SK-N-SH (cell line): ENCODE measurements around the gene CASZ1. TPM values are rescaled to one million over a fixed set of nuclear protein-coding genes. Genes with fewer than 3 reads are reported as not detected.

Source experiments
- CTCF ChIA-PET: fragments of 300-600, 350-600 bp; formaldehyde crosslinking; extraction: SDS; loops from one replicate; lab custom pipeline; 2021; lab: Yijun Ruan, JAX
- POLR2A ChIA-PET: fragments of 350-600 bp; sonication (Branson Sonifier 250); formaldehyde crosslinking; extraction: SDS; loops from one replicate; lab custom pipeline; 2020; ENCODE audit warnings: antibody characterized with exemption, inconsistent platforms; lab: Yijun Ruan, JAX
- DNase-seq: peaks from one replicate; pipeline ENCODE4 v3.0.0; 2012
- H2AFZ ChIP-seq: fragments of 200-600 bp; sonication (generic); 2 replicates; pipeline ENCODE4 v1.8.1; 2016; ENCODE audit warnings: antibody characterized with exemption, mild to moderate bottlenecking, low read depth
- H3F3A ChIP-seq: fragments of 200-600 bp; sonication (generic); replicated peaks from 2 replicates; pipeline ENCODE3; 2016; ENCODE audit warnings: antibody characterized with exemption, mild to moderate bottlenecking; ENCODE audit not compliant: insufficient read depth
- H3K27ac ChIP-seq, 2 experiments: fragments of 200-500 bp in 1 of 2; fragments of 200-600 bp in 1 of 2; sonication (Bioruptor generic) in 1 of 2; sonication (generic), shearing (Covaris generic) in 1 of 2; 2 replicates each; pipeline versions ENCODE4 v1.5.1 to v1.6.1; 2014 to 2016; ENCODE audit warnings: low read depth in 2 of 2, inconsistent platforms in 1 of 2, low read length in 1 of 2, mild to moderate bottlenecking in 1 of 2, mixed read lengths in 1 of 2
- H3K27me3 ChIP-seq: fragments of 200-600 bp; sonication (generic), shearing (Covaris generic); 2 replicates; pipeline ENCODE4 v1.6.1; 2016; ENCODE audit warnings: mixed run types; ENCODE audit not compliant: insufficient read depth
- H3K36me3 ChIP-seq, 2 experiments: fragments of 200-500 bp in 1 of 2; fragments of 200-600 bp in 1 of 2; sonication (Bioruptor generic) in 1 of 2; sonication (generic) in 1 of 2; replicated peaks in 1 of 2; 2 replicates each; pipeline versions ENCODE3 to v1.5.1; 2014 to 2016; ENCODE audit warnings: low read length in 1 of 2, mild to moderate bottlenecking in 1 of 2; ENCODE audit not compliant: insufficient read depth in 2 of 2, control insufficient read depth in 1 of 2
- H3K4me1 ChIP-seq, 2 experiments: fragments of 200-500 bp in 1 of 2; fragments of 200-600 bp in 1 of 2; sonication (Bioruptor generic) in 1 of 2; sonication (generic), shearing (Covaris generic) in 1 of 2; 2 replicates each; pipeline versions ENCODE4 v1.5.1 to v1.6.1; 2014 to 2016; ENCODE audit warnings: low read depth in 1 of 2, low read length in 1 of 2, mixed run types in 1 of 2; ENCODE audit not compliant: insufficient read depth in 2 of 2, control insufficient read depth in 1 of 2
- H3K4me2 ChIP-seq: fragments of 200-600 bp; sonication (generic), shearing (Covaris generic); 2 replicates; pipeline ENCODE4 v1.6.1; 2017; ENCODE audit warnings: mixed run types
- H3K4me3 ChIP-seq, 2 experiments: fragments of 200-500 bp in 1 of 2; fragments of 200-600 bp in 1 of 2; sonication (Bioruptor generic) in 1 of 2; sonication (generic), shearing (Covaris generic) in 1 of 2; 2 replicates each; pipeline versions ENCODE4 v1.5.1 to v1.8.1; 2014 to 2016; ENCODE audit warnings: low read depth in 2 of 2, inconsistent platforms in 1 of 2, low read length in 1 of 2, mild to moderate bottlenecking in 1 of 2, mixed read lengths in 1 of 2, moderate library complexity in 1 of 2
- H3K79me2 ChIP-seq: fragments of 200-600 bp; sonication (generic); 2 replicates; pipeline ENCODE4 v1.8.1; 2017; ENCODE audit warnings: mild to moderate bottlenecking; ENCODE audit not compliant: insufficient read depth
- H3K9ac ChIP-seq: fragments of 200-600 bp; sonication (generic); 2 replicates; pipeline ENCODE4 v1.6.1; 2017; ENCODE audit warnings: mixed run types
- H3K9me2 ChIP-seq: fragments of 200-600 bp; sonication (generic); 2 replicates; pipeline ENCODE4 v1.6.1; 2017; ENCODE audit warnings: mixed run types
- H3K9me3 ChIP-seq: fragments of 200-600 bp; sonication (generic); 2 replicates; pipeline ENCODE4 v1.6.1; 2017; ENCODE audit warnings: mixed run types, mild to moderate bottlenecking, moderate library complexity
- H4K20me1 ChIP-seq: fragments of 200-600 bp; sonication (generic); 2 replicates; pipeline ENCODE4 v1.6.1; 2017; ENCODE audit warnings: mild to moderate bottlenecking, mixed run types; ENCODE audit not compliant: insufficient read depth
- ELF1 ChIP-seq: IDR thresholded peaks from 2 replicates; pipeline ENCODE4 v1.4.0; 2012
- FOXJ3 ChIP-seq: sonication (generic); formaldehyde crosslinking; IDR thresholded peaks from 2 replicates; pipeline ENCODE4 v1.5.1; 2020; ENCODE audit warnings: mild to moderate bottlenecking, missing genetic modification reagents
- MEF2A ChIP-seq: IDR thresholded peaks from 2 replicates; pipeline ENCODE4 v1.4.0; 2012; ENCODE audit warnings: low read depth, borderline replicate concordance
- SIN3A ChIP-seq: IDR thresholded peaks from 2 replicates; pipeline ENCODE4 v1.6.1; 2012; ENCODE audit warnings: low read depth, mild to moderate bottlenecking, low read length, moderate library complexity, borderline replicate concordance
- TAF1 ChIP-seq: IDR thresholded peaks from 2 replicates; pipeline ENCODE4 v1.6.1; 2012; ENCODE audit warnings: low read depth, mild to moderate bottlenecking, low read length, moderate library complexity, borderline replicate concordance
- TCF12 ChIP-seq: IDR thresholded peaks from 2 replicates; pipeline ENCODE4 v1.4.0; 2012
- TEAD4 ChIP-seq: IDR thresholded peaks from 2 replicates; pipeline ENCODE4 v1.4.0; 2012; ENCODE audit warnings: mild to moderate bottlenecking, borderline replicate concordance; ENCODE audit not compliant: insufficient read depth
- YY1 ChIP-seq: IDR thresholded peaks from 2 replicates; pipeline ENCODE4 v1.4.0; 2012; ENCODE audit warnings: low read depth, mild to moderate bottlenecking
- WGBS: methylation state at CpG from one replicate; pipeline ENCODE4 v1.1.6; 2017; ENCODE audit warnings: low lambda C conversion rate; 5-methylcytosine and 5-hydroxymethylcytosine counted together
- polyA plus RNA-seq, 3 experiments: library from polyadenylated mRNA; depleted of rRNA; stranded (reverse); fragments of >200 nt; gene quantifications; 2 replicates each; pipeline ENCODE4 v1.2.3, GENCODE V29; 2012
- TF ChIP-seq, protein P1 (sequence below): IDR thresholded peaks from 2 replicates; pipeline ENCODE4; 2012
- TF ChIP-seq, protein P2 (sequence below): IDR thresholded peaks from 2 replicates; pipeline ENCODE4 v1.4.0; 2012; ENCODE audit warnings: low read depth, borderline replicate concordance

Gene CASZ1
- polyA plus RNA-seq, 1 of the 3 experiments (the other 2 are of a cell fraction), result 0.51 TPM

DNA sequence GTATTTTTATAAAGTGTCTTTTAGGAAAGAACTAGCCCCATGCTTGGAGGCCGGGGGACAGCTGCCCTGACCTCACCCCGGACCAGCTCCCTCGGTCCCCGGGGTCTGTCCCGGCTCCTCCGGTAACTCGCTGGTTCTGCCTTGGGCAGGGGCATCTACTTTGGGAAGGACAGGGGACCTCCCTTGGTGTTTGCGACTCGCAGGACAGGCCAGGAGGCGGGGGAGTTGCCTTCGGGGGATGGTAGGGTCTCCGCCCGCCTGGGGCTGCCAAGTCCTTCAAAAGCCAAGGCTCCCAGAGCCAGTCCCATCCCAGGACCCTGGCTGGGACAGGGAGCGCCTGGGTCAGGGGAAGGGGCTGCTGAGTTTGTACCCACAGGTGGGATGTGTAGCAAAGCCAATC, 163.8 kb downstream of the CASZ1 start:
- Histone ChIP-seq H3K9ac (no peak overlapping the region), H3K27ac (no peak overlapping the region), H3K9me2 (no peaks in the 10 kb centered on the region), H3K4me2 (no peak overlapping the region), H4K20me1 (no peaks in the 10 kb centered on the region), H3K9me3 (no peaks in the 10 kb centered on the region), H3K4me3 (no peak overlapping the region), H3K79me2 (no peaks in the 10 kb centered on the region), H2AFZ (no peak overlapping the region), H3K36me3 (peaks cover 0 to 5% of the 10 kb centered on the region in 2 experiments), H3F3A (peaks cover under 1% of the 10 kb centered on the region), H3K4me1 (peaks cover 5 to 29% of the 10 kb centered on the region in 2 experiments; a peak in 2 of 4 replicates), H3K27me3 (no peaks in the 10 kb centered on the region)
- ChIA-PET CTCF (interaction anchor here (1.5 kb wide), 2 partner anchors 12 to 20 kb away, joined by 3 read pairs; no protein-coding TSS in a partner anchor), POLR2A (no interaction called here)
- TF ChIP-seq, protein P1, sequence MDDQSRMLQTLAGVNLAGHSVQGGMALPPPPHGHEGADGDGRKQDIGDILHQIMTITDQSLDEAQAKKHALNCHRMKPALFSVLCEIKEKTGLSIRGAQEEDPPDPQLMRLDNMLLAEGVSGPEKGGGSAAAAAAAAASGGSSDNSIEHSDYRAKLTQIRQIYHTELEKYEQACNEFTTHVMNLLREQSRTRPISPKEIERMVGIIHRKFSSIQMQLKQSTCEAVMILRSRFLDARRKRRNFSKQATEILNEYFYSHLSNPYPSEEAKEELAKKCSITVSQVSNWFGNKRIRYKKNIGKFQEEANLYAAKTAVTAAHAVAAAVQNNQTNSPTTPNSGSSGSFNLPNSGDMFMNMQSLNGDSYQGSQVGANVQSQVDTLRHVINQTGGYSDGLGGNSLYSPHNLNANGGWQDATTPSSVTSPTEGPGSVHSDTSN, result no peak
- TF ChIP-seq TAF1, result no peak
- TF ChIP-seq ELF1, result no peak
- TF ChIP-seq FOXJ3 (CRISPR knock-in tag), result no peak
- TF ChIP-seq TCF12, result no peak
- TF ChIP-seq YY1, result no peak
- TF ChIP-seq, protein P2, sequence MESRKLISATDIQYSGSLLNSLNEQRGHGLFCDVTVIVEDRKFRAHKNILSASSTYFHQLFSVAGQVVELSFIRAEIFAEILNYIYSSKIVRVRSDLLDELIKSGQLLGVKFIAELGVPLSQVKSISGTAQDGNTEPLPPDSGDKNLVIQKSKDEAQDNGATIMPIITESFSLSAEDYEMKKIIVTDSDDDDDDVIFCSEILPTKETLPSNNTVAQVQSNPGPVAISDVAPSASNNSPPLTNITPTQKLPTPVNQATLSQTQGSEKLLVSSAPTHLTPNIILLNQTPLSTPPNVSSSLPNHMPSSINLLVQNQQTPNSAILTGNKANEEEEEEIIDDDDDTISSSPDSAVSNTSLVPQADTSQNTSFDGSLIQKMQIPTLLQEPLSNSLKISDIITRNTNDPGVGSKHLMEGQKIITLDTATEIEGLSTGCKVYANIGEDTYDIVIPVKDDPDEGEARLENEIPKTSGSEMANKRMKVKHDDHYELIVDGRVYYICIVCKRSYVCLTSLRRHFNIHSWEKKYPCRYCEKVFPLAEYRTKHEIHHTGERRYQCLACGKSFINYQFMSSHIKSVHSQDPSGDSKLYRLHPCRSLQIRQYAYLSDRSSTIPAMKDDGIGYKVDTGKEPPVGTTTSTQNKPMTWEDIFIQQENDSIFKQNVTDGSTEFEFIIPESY, result no peak
- TF ChIP-seq SIN3A, result no peak
- DNase-seq, result no peak
- 97% methylated on average over 5 of the region's 14 CpGs for WGBS

DNA sequence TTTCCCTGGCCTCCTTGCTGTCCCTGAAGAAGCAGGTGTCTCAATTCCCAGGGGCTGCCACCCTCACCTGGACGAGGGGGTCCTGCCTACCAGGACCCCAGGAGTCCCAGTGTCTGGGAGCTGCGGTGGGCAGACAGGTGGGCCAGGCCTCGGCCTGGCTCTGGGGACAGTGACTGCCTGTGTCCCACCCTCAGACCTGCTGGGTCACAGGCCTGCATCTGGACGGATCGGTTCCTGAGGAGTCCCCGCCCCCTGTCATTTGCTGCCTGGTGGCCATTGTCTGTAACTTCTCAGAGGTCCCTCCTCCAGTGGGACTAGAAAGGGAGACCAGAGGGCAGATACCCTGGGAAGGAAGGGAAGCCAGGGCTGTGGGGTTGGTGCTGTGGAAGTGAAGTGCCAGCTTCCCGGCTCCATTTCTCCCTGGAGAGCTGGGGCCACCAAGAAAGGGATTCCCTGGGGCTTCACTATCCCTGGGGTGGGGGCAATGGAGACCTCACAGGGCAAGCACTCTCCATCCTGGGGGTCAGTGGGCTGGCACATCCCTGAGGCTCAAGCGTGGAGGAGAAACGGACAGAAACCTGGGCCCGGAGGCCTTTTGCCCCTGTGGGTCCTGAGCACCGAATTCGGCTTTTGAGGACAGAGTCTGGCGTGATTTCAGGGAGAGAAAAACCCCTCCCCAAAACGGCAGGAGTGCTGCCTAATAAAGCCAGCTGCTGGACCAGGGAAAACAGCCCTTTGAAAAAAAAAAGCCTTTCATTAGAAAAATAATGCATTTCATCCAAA, 164.4 kb downstream of the CASZ1 start:
- TF ChIP-seq MEF2A (no peak), TEAD4 (no peak)
- H3K9me2 ChIP-seq, result no peaks in the 10 kb centered on the region
- peak; percentile 81 for DNase-seq
- no peak overlapping the region for H3K9ac ChIP-seq
- POLR2A ChIA-PET, result no interaction called here
- 92% methylated on average over 11 of the region's 14 CpGs for WGBS
- peaks cover 5 to 23% of the 10 kb centered on the region in 2 experiments; a peak in 2 of 4 replicates for H3K4me1 ChIP-seq
- H3K36me3 ChIP-seq, result peaks cover 0 to 5% of the 10 kb centered on the region in 2 experiments
- no peak overlapping the region for H2AFZ ChIP-seq
- no peaks in the 10 kb centered on the region for H4K20me1 ChIP-seq
- no peaks in the 10 kb centered on the region for H3F3A ChIP-seq
- no peak overlapping the region for H3K4me2 ChIP-seq
- CTCF ChIA-PET, result interaction anchor here (0.6 to 1.5 kb wide), 3 partner anchors 13 to 235 kb away, joined by 3 read pairs; no protein-coding TSS in a partner anchor
- H3K79me2 ChIP-seq, result no peaks in the 10 kb centered on the region
- no peaks in the 10 kb centered on the region for H3K27me3 ChIP-seq
- no peak overlapping the region; a peak in 1 of 4 replicates for H3K27ac ChIP-seq
- no peaks in the 10 kb centered on the region for H3K9me3 ChIP-seq
- H3K4me3 ChIP-seq, result no peak overlapping the region
